ENCODE data around the gene TAGLN.
A peak's percentile ranks its signal among the peaks of the same experiment; 100 is the strongest.

The TAGLN gene

DNA sequence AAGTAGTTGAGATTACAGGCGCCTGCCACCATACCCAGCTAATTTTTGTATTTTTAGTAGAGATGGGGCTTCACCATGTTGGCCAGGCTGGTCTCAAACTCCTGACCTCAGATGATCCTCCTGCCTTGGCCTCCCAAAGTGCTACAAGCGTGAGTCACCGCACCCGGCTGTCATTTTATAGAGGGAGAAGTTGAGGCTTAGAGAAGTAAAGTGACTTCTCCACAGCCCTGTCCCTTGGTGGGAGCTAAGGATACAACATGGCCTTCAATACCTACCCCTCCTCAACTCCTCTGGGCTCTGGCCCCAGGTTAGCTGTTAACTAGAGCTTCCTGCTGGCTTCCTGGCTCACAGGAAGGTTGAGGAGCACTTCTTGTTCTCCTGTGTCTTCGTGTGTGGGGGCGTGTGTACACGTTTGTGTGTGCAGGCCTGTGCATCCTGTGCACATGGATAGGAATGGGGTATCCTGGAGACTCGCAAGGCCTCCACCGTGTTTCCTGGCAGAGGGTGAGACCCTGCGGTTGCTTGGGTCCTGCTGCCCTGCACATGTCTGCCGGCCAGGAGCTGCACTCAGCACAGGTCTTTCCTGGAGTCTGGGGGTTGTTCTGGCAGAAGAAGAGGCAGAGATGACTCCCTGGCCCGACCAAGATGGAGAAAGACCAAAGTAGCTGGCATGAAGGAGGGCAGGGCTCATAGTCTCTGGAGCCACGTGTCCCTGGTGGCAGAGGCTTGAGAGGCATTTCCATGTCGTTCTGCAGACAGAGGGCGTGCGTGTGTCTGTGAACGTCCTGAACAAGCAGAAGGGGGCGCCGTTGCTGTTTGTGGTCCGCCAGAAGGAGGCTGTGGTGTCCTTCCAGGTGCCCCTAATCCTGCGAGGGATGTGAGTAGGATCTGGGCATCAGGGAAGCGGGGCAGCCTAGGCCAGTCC is 18.2 kb upstream of the TAGLN start:
- Histone ChIP-seq H3K18ac (ENCODE audit: low read length) (peak overlapping the region; percentile 84), H4K91ac (ENCODE audit: low read depth, low read length, poor library complexity) (no peak overlapping the region), H3K4me2 (ENCODE audit: insufficient read depth, low read length, poor library complexity, severe bottlenecking) (peak overlapping the region; percentile 23), H2AK5ac (ENCODE audit: low read depth, low read length) (peak overlapping the region; percentile 94), H3K9me3 (replicated peaks in 1 of 2; ENCODE audit: control insufficient read depth in 2 of 2, insufficient read depth in 1 of 2, low read depth in 1 of 2, low read length in 2 of 2) (peaks cover 0 to 2% of the 10 kb centered on the region in 2 donors), H3K14ac (ENCODE audit: low read length) (no peak overlapping the region), H3K4me1 (ENCODE audit: control insufficient read depth in 2 of 2, insufficient read depth in 1 of 2, low read depth in 1 of 2, low read length in 2 of 2) (peaks cover 15 to 17% of the 10 kb centered on the region in 2 donors), H2BK15ac (ENCODE audit: low read length) (peak overlapping the region; percentile 76), H2BK120ac (ENCODE audit: low read depth, low read length) (no peak overlapping the region), H3K27ac (replicated peaks; ENCODE audit: low read length) (no peak overlapping the region), H2BK5ac (ENCODE audit: low read length) (no peak overlapping the region), H3K27me3 (ENCODE audit: control insufficient read depth in 3 of 3, insufficient read depth in 3 of 3, low read depth in 1 of 3, low read length in 3 of 3) (no peaks in the 10 kb centered on the region), H2BK12ac (ENCODE audit: low read length) (peak overlapping the region; percentile 99), H3K9ac (ENCODE audit: low read depth, low read length, poor library complexity) (no peak overlapping the region), H3K36me3 (replicated peaks in 1 of 2; ENCODE audit: control insufficient read depth in 2 of 2, insufficient read depth in 2 of 2, low read length in 2 of 2) (peaks cover 3 to 15% of the 10 kb centered on the region in 2 donors), H3K4ac (ENCODE audit: low read length) (peak overlapping the region; percentile 78), H4K8ac (ENCODE audit: low read depth, low read length) (no peak overlapping the region), H3K4me3 (ENCODE audit: low read length in 2 of 2) (no peak overlapping the region), H3K23ac (ENCODE audit: low read depth, low read length, poor library complexity) (peak overlapping the region; percentile 34), H2AFZ (ENCODE audit: low read length) (no peak overlapping the region), H3K79me1 (ENCODE audit: low read depth, low read length) (no peaks in the 10 kb centered on the region)
- peak; percentile 51 for DNase-seq (ENCODE audit: low spot score)
- WGBS, 2 donors (ENCODE audit: extremely low coverage in 2 of 2, insufficient read length in 2 of 2, insufficient replicate concordance in 1 of 2): no CpG with 5 or more reads among the region's 22 CpGs

DNA sequence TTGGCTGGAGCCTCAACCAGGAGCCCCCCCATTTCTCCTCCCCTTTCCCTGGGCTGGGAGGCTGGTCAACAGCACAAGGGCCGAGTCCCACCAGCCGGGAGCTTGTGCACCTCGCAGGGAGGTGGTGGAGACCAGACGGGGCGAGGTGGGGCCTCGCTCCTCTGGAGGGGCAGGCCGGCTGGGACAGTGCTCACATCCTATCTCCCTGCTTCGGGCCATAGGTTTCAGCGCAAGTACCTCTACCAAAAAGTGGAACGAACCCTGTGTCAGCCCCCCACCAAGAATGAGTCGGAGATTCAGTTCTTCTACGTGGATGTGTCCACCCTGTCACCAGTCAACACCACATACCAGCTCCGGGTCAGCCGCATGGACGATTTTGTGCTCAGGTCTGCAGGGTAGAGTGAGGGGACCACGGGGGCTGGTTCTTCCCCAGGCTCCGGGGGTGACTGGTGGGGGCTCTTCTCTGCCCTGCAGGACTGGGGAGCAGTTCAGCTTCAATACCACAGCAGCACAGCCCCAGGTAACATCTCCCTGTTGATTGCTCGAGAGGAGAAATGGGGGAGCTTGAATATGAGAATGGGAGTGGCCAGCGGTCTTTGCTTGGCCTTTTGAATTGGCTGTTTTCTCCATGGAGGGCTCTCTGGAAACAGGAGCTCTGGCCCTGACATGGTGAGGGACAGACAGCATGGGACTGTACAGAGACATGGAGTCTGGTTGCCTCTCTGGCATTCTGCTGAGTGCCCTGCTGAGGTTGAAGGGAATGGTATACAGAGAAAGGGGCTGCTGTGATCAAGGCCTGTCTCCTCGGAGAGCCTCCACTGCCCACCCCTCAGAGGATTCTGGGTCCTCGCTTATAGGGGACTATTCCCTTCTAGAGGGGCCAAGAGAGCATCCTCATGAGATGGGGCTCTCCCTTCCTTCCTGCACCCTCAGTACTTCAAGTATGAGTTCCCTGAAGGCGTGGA is 17.3 kb upstream of the TAGLN start:
- Histone ChIP-seq H2BK12ac (ENCODE audit: low read length) (peak overlapping the region; percentile 30), H3K27ac (replicated peaks; ENCODE audit: low read length) (no peak overlapping the region), H2AK5ac (ENCODE audit: low read depth, low read length) (no peak overlapping the region), H3K4ac (ENCODE audit: low read length) (no peak overlapping the region), H3K79me1 (ENCODE audit: low read depth, low read length) (no peaks in the 10 kb centered on the region), H3K4me2 (ENCODE audit: insufficient read depth, low read length, poor library complexity, severe bottlenecking) (no peak overlapping the region), H4K91ac (ENCODE audit: low read depth, low read length, poor library complexity) (no peak overlapping the region), H3K9me3 (replicated peaks in 1 of 2; ENCODE audit: control insufficient read depth in 2 of 2, insufficient read depth in 1 of 2, low read depth in 1 of 2, low read length in 2 of 2) (peaks cover 0 to 2% of the 10 kb centered on the region in 2 donors), H4K8ac (ENCODE audit: low read depth, low read length) (no peak overlapping the region), H3K4me1 (ENCODE audit: control insufficient read depth in 2 of 2, insufficient read depth in 1 of 2, low read depth in 1 of 2, low read length in 2 of 2) (peaks cover 15 to 17% of the 10 kb centered on the region in 2 donors), H3K14ac (ENCODE audit: low read length) (no peak overlapping the region), H2BK120ac (ENCODE audit: low read depth, low read length) (no peak overlapping the region), H3K4me3 (ENCODE audit: low read length in 2 of 2) (no peak overlapping the region), H2BK5ac (ENCODE audit: low read length) (no peak overlapping the region), H3K36me3 (replicated peaks in 1 of 2; ENCODE audit: control insufficient read depth in 2 of 2, insufficient read depth in 2 of 2, low read length in 2 of 2) (peaks cover 3 to 18% of the 10 kb centered on the region in 2 donors), H3K9ac (ENCODE audit: low read depth, low read length, poor library complexity) (peak overlapping the region; percentile 68), H3K23ac (ENCODE audit: low read depth, low read length, poor library complexity) (peak overlapping the region; percentile 34), H2BK15ac (ENCODE audit: low read length) (no peak overlapping the region), H3K27me3 (ENCODE audit: control insufficient read depth in 3 of 3, insufficient read depth in 3 of 3, low read depth in 1 of 3, low read length in 3 of 3) (no peaks in the 10 kb centered on the region), H3K18ac (ENCODE audit: low read length) (peak overlapping the region; percentile 84), H2AFZ (ENCODE audit: low read length) (no peak overlapping the region)
- WGBS, 2 donors (ENCODE audit: extremely low coverage in 2 of 2, insufficient read length in 2 of 2, insufficient replicate concordance in 1 of 2): no CpG with 5 or more reads among the region's 22 CpGs
- DNase-seq (ENCODE audit: low spot score): no peak

GRCh38 chr11:117182551-117182935 is 16.6 kb upstream of the TAGLN start:
- Histone ChIP-seq H2BK5ac (ENCODE audit: low read length) (peak overlapping the region; percentile 19), H3K9ac (ENCODE audit: low read depth, low read length, poor library complexity) (no peak overlapping the region), H2BK120ac (ENCODE audit: low read depth, low read length) (no peak overlapping the region), H3K79me1 (ENCODE audit: low read depth, low read length) (no peaks in the 10 kb centered on the region), H3K4ac (ENCODE audit: low read length) (no peak overlapping the region), H3K27me3 (ENCODE audit: control insufficient read depth in 3 of 3, insufficient read depth in 3 of 3, low read depth in 1 of 3, low read length in 3 of 3) (no peaks in the 10 kb centered on the region), H2AFZ (ENCODE audit: low read length) (no peak overlapping the region), H2AK5ac (ENCODE audit: low read depth, low read length) (no peak overlapping the region), H3K4me1 (ENCODE audit: control insufficient read depth in 2 of 2, insufficient read depth in 1 of 2, low read depth in 1 of 2, low read length in 2 of 2) (peaks cover 15 to 17% of the 10 kb centered on the region in 2 donors), H3K4me3 (ENCODE audit: low read length in 2 of 2) (no peak overlapping the region), H3K9me3 (replicated peaks in 1 of 2; ENCODE audit: control insufficient read depth in 2 of 2, insufficient read depth in 1 of 2, low read depth in 1 of 2, low read length in 2 of 2) (peaks cover 0 to 2% of the 10 kb centered on the region in 2 donors), H2BK12ac (ENCODE audit: low read length) (no peak overlapping the region), H3K23ac (ENCODE audit: low read depth, low read length, poor library complexity) (no peak overlapping the region), H3K18ac (ENCODE audit: low read length) (no peak overlapping the region), H3K27ac (replicated peaks; ENCODE audit: low read length) (no peak overlapping the region), H2BK15ac (ENCODE audit: low read length) (no peak overlapping the region), H3K4me2 (ENCODE audit: insufficient read depth, low read length, poor library complexity, severe bottlenecking) (no peak overlapping the region), H3K14ac (ENCODE audit: low read length) (no peak overlapping the region), H4K91ac (ENCODE audit: low read depth, low read length, poor library complexity) (no peak overlapping the region), H4K8ac (ENCODE audit: low read depth, low read length) (no peak overlapping the region), H3K36me3 (replicated peaks in 1 of 2; ENCODE audit: control insufficient read depth in 2 of 2, insufficient read depth in 2 of 2, low read length in 2 of 2) (peaks cover 5 to 23% of the 10 kb centered on the region in 2 donors)
- no CpG with 5 or more reads among the region's 10 CpGs for WGBS, 2 donors (ENCODE audit: extremely low coverage in 2 of 2, insufficient read length in 2 of 2, insufficient replicate concordance in 1 of 2)
- no peak for DNase-seq (ENCODE audit: low spot score)

All from neuronal stem cell (in vitro differentiated cells).